HL-60/S4 treated with phorbol 12-myristate 13-acetate at 8.2 ng/mL for 4 days and 3 days (cell line): Measurements from ENCODE around the gene RNF150.

ENCODE experiments used
- in situ Hi-C: fragments of 300-500 bp; cut with MboI; formaldehyde crosslinking; loops from 2 replicates; pipeline ENCODE4 v1.15.0; 2022; ENCODE audit warnings: low sequenced_read_pairs

RNF150 gene

GRCh38 chr4:140870427-140870826, 262.8 kb downstream of the RNF150 start:
- in situ Hi-C loops: no loop called here

GRCh38 chr4:140869446-140869845, 263.8 kb downstream of the RNF150 start:
- in situ Hi-C loops: no loop called here

- in situ Hi-C loops: no loop called here
These were observed 265.9 kb downstream of the RNF150 start for GRCh38 chr4:140867356-140867755.

GRCh38 chr4:140866492-140867005, 266.7 kb downstream of the RNF150 start:
- in situ Hi-C loops: no loop called here

- in situ Hi-C loops: no loop called here
These were observed 267.7 kb downstream of the RNF150 start for GRCh38 chr4:140865253-140866217.

GRCh38 chr4:140863197-140863596, 270.1 kb downstream of the RNF150 start:
- in situ Hi-C loops: no loop called here

- in situ Hi-C loops: no loop called here
These were observed 271.2 kb downstream of the RNF150 start for GRCh38 chr4:140862177-140862442.

GRCh38 chr4:140861359-140862176, 271.7 kb downstream of the RNF150 start:
- in situ Hi-C loops: no loop called here

- in situ Hi-C loops: no loop called here
These were observed 274.4 kb downstream of the RNF150 start for GRCh38 chr4:140858897-140859296.

GRCh38 chr4:140857111-140857510, 276.2 kb downstream of the RNF150 start:
- in situ Hi-C loops: no loop called here

- in situ Hi-C loops: no loop called here
These were observed 276.6 kb downstream of the RNF150 start for GRCh38 chr4:140856621-140857062.

- in situ Hi-C loops: no loop called here
These were observed 279.1 kb downstream of the RNF150 start for GRCh38 chr4:140854168-140854567.

GRCh38 chr4:140851804-140852203, 281.5 kb downstream of the RNF150 start:
- in situ Hi-C loops: no loop called here

GRCh38 chr4:140851032-140851636, 282.1 kb downstream of the RNF150 start:
- in situ Hi-C loops: no loop called here

- in situ Hi-C loops: no loop called here
These were observed 283.7 kb downstream of the RNF150 start for GRCh38 chr4:140849526-140849925.

- in situ Hi-C loops: no loop called here
These were observed 286.5 kb downstream of the RNF150 start for GRCh38 chr4:140846736-140847135.

- in situ Hi-C loops: no loop called here
These were observed 289.2 kb downstream of the RNF150 start for GRCh38 chr4:140844061-140844460.

- in situ Hi-C loops: no loop called here
These were observed 292.1 kb downstream of the RNF150 start for GRCh38 chr4:140841186-140841585.

- in situ Hi-C loops: no loop called here
These were observed 293.1 kb downstream of the RNF150 start for GRCh38 chr4:140839888-140840790.

GRCh38 chr4:140839406-140839805, 293.9 kb downstream of the RNF150 start:
- in situ Hi-C loops: no loop called here
